Activated CD8-positive, alpha-beta memory T cell treated with anti-CD3 and anti-CD28 coated beads for 36 hours (primary cell): Measurements from ENCODE around the gene STAT5B. TPM values are rescaled to one million over a fixed set of nuclear protein-coding genes. Genes with fewer than 3 reads are reported as not detected.
"Not testable (repeated sequence)": the region's sequence is repeated elsewhere in the genome, so short reads cannot be mapped to it uniquely, and the experiment has no call there.

ENCODE experiments used
- CTCF ChIA-PET: fragments of 350-600 bp; sonication (Branson Sonifier 250); formaldehyde crosslinking; loops from one replicate; lab custom pipeline; 2021; ENCODE audit warnings: antibody characterized with exemption; lab: Charles Lee
- POLR2A ChIA-PET: fragments of 350-600 bp; sonication (Branson Sonifier 250); formaldehyde crosslinking; loops from one replicate; lab custom pipeline; 2021; ENCODE audit warnings: antibody characterized with exemption; lab: Charles Lee
- total RNA-seq, 2 experiments: library from RNA; stranded (reverse); gene quantifications; one replicate each; pipeline ENCODE4 v1.2.3, GENCODE V29; 2021

The STAT5B gene
- total RNA-seq, 2 experiments from 2014 or later, result 102 to 111 TPM

DNA sequence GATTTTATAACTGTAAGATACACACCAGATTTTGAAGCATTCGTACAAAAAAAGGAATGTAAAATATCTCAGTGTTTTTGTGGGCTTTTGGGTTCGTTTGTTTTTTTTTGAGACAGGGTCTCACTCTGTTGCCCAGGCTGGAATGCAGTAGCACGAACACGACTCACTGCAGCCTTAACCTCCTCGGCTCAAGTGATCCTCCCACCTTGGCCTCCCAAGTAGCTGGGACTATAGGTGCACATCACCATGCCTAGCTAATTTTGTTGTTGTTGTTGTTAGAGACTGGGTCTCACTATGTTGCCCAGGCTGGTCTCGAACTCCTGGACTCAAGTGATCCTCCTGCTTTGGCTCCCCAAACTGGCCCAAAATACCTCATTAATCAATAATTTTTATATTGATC lies 15.9 kb downstream of the STAT5B start:
- ChIA-PET POLR2A (no interaction called here), CTCF (interaction anchor here (0.5 to 0.6 kb wide), 2 partner anchors 28 to 43 kb away, joined by 3 to 4 read pairs; no protein-coding TSS in a partner anchor)

DNA sequence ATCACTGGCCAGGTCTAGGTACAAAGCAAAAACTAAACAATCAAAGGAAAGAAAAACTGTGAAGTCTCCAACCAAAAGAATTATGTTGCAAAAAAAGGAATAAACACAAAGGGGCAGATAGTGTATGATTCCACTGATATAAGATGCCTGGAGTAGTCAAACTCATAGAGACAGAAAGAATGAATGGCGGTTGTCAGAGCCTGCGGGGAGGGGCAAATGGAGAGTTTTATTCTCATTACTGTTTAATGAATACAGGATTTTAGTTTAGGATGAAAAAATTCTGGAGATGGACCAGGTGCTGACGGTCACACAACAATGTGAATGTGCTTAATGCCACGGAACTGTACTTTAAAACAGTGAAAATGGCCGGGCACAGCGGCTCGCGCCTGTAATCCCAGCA lies 20.7 kb downstream of the STAT5B start:
- ChIA-PET CTCF (interaction anchor here (0.5 kb wide), 1 partner anchor 32 kb away, joined by 3 read pairs; no protein-coding TSS in a partner anchor), POLR2A (no interaction called here)

DNA sequence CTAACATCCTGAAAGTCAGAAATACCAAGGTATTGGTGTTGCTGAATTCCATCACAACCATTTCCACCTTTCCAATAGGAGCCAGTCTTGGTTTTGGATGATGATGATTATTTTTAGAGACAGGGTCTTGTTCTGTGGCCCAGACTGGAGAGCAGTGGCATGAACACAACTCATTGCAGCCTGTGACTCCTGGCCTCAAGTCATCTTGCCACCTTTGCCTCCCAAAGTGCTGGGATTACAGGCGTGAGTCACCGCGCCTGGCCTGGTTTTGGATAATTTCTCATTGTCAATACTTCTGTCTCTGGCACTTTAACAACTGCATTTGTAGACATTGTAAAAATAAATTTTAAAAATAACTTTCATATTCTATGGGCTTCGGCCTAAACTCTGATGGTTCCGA lies 22.6 kb downstream of the STAT5B start:
- ChIA-PET POLR2A (interaction anchor here (0.7 to 4.2 kb wide), 2 partner anchors 16 to 21 kb away, joined by 4 to 57 read pairs; no protein-coding TSS in a partner anchor), CTCF (interaction anchor here (1.0 kb wide), 1 partner anchor 18 kb away, joined by 5 read pairs; no protein-coding TSS in a partner anchor)

DNA sequence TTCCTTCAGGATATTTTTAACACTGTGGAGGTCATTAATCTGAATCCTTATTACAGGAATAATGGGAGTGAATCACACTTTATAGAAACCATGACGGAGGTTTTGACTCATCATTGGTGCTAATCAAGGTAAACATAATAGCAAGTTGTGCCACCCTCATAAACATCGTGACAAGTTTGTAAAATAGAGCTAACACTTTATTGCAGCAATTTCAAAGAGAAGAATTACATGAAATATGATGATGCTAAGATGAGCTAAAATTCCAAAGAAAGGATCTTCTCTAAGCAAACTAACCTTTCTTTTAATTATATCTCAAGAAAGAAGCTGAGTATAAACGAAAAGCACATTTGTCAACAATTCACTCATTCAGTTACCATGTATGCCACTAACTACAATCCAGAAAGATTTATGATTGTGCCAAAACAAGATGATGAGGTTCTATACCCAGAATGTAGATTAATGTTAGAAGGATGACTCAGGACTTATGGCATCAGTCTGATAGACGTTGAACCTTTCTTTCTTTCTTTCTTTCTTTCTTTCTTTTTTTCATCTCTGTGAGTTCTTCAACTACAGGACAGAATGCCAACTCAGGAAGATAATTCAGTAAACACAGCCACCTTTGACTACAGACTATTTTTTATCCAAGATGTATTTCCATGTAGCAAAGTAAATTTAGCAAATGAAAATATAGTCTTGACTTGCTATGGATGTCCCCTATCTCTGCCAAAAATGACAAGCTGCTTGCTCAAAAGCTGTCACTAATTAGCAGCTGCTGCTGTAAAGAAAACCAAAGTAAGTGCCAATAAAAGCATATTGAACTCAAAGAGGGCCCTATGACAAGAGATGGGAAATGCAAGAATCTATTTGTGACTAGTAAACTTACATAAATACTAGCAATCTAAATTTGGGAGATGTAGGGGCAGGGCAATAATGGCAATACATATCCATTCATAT lies 23.3 kb downstream of the STAT5B start:
- CTCF ChIA-PET, result interaction anchor here (1.0 to 3.2 kb wide), 4 partner anchors 17 to 31 kb away, joined by 4 to 16 read pairs (median 6); no protein-coding TSS in a partner anchor
- POLR2A ChIA-PET, result interaction anchor here (0.7 to 4.2 kb wide), 3 partner anchors 17 to 36 kb away, joined by 4 to 57 read pairs (median 8); partner anchors contain the start of gene STAT5A

DNA sequence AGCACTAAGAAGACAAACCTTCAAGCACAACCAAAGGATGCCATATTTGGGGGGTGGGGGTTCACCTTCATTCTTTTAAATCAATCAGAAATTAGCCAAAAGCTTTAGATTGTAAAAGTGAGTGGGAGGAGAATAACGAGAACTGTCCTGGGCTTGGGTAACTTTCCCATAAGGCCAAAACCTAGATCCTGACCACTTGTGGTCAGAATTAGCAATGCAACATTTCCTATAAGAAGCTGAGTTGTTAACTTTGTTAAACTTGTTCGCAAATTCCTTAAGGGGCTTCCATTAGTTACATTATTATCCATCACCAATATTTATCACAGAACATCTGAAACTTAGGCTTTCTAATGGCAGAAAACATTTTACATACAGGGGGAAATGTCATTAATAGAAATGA lies 25.1 kb downstream of the STAT5B start:
- ChIA-PET POLR2A (interaction anchor here (0.8 to 4.2 kb wide), 2 partner anchors 18 to 35 kb away, joined by 3 to 57 read pairs; no protein-coding TSS in a partner anchor), CTCF (interaction anchor here (1.3 to 3.2 kb wide), 3 partner anchors 19 to 29 kb away, joined by 4 to 16 read pairs (median 14); no protein-coding TSS in a partner anchor)

DNA sequence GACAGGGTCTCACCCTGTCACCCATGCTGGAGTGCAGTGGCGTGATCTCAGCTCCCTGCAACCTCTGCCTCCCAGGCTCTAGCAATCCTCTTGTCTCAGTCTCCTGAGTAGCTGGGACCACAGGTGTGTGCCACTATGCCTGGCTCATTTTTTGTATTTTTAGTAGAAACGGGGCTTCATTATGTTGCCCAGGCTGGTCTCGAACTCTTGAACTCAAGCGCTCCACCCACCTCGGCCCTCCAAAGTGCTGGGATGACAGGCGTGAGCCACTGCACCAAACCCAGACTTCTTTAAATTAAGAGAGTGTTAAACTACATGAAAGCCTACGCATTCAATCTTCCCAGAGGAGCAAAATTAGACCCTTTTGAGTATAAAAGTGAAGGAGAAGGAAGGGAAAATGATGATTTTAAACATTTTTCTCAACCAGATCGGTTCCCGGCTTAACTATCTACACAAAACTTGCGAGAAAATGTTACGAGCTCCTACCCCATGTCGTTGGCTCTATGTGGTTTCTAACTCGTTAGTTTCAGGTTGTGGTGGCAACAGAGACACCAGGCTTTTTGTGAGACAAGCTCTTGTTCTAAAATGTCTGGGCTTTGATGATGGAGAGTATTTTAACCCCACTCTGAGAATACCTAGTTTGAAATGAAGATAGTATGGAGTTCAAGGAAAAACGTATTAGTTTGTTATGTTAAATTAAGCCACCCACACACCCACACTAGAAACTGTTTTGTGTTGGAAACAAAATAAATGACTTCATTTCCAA lies 26.3 kb downstream of the STAT5B start:
- CTCF ChIA-PET, result interaction anchor here (0.6 to 3.2 kb wide), 6 partner anchors 20 to 105 kb away, joined by 3 to 16 read pairs (median 4); partner anchors contain the start of gene STAT5A
- POLR2A ChIA-PET, result interaction anchor here (0.6 to 4.2 kb wide), 8 partner anchors 15 to 139 kb away, joined by 3 to 57 read pairs (median 4); partner anchors contain the start of genes GHDC, STAT3 and STAT5A

DNA sequence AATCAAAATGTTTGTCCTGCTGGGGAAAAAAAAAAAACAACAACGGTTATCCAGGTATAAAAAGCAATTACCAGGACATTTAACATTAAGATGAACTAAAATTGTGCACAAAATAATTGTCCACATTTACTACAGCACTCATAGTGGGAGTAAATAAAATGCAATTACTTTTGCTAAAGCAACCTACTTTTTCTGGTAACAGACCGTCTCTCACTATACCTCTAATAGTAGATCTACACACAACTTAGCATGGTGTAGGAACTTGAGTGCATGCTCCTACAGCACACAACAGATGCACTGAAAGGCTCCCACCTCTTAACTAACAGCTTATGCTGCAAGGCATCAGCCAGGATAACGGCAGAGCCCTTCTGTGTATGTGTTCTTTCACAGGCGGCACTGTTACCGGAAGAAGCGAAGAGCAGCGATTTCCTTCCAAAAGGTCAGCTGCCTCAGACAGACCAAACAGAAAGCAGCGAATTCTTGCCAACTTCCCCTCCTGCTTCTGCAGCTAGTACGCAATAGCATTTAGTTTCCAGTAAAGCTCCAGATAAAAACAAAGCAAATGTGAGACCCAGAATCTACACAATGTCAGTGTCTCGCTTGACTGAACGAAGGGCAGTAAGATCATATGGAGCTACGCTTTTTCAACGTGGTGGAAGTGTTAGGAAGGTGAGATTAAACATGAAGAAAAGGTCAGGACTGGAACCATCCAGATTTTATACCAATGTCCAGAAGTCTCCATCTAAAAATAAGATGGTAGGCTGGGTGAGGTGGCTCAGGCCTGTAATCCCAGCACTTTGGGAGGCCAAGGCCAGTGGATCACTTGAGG lies 27.6 kb downstream of the STAT5B start:
- CTCF ChIA-PET, result interaction anchor here (0.6 to 3.3 kb wide), 11 partner anchors 13 to 232 kb away, joined by 3 to 17 read pairs (median 3); partner anchors contain the start of genes HCRT, RAB5C, STAT5A and STAT5B
- POLR2A ChIA-PET, result interaction anchor here (0.6 to 3.1 kb wide), 11 partner anchors 17 to 1908 kb away, joined by 3 to 32 read pairs (median 7); partner anchors contain the start of genes STAT3, STAT5A and STAT5B

DNA sequence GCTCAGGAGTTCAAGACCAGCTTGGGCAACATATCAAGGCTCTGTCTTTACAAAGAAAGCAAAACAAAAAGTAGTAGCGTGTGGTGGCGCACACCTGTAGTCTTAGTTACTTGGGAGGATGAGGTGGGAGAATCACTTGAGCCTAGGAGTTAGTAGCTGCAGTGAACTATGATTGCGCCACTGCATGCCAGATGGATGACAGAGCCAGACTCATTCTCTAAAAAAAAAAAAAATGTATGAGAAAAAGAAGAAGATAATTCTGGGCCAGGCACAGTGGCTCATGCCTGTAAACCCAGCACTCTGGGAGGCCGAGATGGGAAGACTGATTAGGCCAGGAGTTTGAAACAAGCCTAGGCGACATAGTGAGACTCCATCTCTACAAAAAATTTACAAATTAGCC lies 28.5 kb downstream of the STAT5B start:
- CTCF ChIA-PET, result interaction anchor here (0.8 to 3.3 kb wide), 8 partner anchors 20 to 158 kb away, joined by 3 to 17 read pairs (median 6); partner anchors contain the start of genes HCRT, RAB5C and STAT5B
- POLR2A ChIA-PET, result interaction anchor here (1.4 to 3.1 kb wide), 5 partner anchors 20 to 40 kb away, joined by 7 to 32 read pairs (median 10); partner anchors contain the start of genes STAT5A and STAT5B

DNA sequence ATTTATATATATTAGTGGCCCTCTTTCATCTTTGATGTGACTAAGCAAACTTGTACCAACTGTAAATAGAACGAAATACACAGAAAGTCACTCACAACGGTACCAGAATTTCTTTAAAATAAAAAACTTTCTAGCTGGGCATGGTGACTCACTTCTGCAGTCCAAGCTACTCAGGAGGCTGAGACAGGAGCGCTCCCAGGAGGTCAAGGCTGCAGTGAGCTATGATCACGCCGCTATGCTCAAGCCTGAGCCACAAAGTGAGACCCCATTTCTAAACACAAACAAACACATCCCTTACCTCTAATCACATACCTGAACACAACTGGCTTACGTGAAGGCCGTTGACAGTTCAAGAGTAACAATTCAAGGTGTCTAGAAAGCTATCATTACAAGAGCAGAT lies 29.7 kb downstream of the STAT5B start:
- POLR2A ChIA-PET, result interaction anchor here (0.6 to 3.1 kb wide), 4 partner anchors 21 to 48 kb away, joined by 3 to 32 read pairs (median 16); partner anchors contain the start of genes STAT5A and STAT5B
- CTCF ChIA-PET, result interaction anchor here (1.0 to 3.3 kb wide), 4 partner anchors 22 to 66 kb away, joined by 3 to 17 read pairs (median 6); no protein-coding TSS in a partner anchor

DNA sequence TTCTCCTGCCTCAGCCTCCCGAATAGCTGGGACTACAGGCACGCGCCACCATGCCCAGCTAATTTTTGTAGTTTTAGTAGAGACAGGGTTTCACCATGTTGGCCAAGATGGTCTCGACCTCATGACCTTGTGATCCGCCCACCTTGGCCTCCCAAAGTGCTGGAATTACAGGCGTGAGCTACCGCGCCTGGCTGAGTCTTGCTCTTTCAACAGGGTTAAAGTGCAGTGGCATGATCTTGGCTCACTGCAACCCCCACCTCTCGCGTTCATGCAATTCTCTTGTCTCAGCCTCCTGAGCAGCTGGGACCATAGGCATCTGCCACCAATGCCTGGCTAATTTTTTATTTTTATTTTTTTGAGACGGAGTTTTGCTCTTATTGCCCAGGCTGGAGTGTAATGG lies 31.0 kb downstream of the STAT5B start:
- ChIA-PET POLR2A (interaction anchor here (0.6 kb wide), 1 partner anchor 13 kb away, joined by 3 read pairs; no protein-coding TSS in a partner anchor), CTCF (interaction anchor here (0.7 kb wide), 1 partner anchor 125 kb away, joined by 3 read pairs; no protein-coding TSS in a partner anchor)

DNA sequence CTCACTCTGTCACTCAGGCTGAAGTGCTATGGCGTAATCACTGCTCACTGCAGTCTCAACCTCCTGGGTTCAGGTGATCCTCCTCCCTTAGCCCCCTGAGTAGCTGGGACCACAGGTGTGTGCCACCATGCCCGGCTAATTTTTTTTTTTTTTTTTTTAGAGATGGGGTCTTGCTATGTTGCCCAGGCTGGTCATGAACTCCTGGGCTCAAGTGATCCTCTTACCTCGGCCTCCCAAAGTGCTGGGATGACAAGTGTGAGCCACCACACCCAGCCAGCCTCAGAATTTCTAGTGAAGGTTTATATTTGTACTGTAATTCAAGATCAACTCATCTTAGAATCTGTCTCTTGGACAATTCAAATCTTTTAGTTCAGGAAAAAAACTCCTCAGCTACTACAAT lies 32.1 kb downstream of the STAT5B start:
- CTCF ChIA-PET, result not testable (repeated sequence)
- POLR2A ChIA-PET, result interaction anchor here (0.7 kb wide), 1 partner anchor 128 kb away, joined by 5 read pairs; no protein-coding TSS in a partner anchor

DNA sequence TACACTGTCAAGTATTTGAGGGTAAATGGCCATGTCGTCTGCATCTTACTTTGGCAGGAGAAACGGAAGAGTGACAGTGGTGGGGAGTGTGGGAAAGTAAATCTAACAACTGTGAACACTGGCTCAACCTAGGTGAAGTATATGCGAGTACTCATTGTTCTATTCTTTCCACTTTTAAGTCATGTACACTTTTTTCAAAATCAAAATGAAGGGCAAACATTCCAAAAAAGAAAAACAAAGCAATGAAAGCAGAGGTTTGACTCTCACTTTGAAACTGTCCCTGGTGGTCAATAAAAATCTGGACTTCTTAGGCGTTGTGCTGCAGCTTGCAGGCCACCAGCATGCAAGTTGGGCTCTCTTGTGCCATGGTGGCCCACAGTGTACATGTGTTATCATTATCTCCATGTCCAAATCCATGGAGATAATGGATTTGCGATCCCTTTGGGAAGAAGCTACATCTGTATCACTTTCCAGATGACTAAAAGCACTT lies 32.7 kb downstream of the STAT5B start:
- ChIA-PET POLR2A (interaction anchor here (0.7 kb wide), 1 partner anchor 128 kb away, joined by 5 read pairs; no protein-coding TSS in a partner anchor), CTCF (no interaction called here)

DNA sequence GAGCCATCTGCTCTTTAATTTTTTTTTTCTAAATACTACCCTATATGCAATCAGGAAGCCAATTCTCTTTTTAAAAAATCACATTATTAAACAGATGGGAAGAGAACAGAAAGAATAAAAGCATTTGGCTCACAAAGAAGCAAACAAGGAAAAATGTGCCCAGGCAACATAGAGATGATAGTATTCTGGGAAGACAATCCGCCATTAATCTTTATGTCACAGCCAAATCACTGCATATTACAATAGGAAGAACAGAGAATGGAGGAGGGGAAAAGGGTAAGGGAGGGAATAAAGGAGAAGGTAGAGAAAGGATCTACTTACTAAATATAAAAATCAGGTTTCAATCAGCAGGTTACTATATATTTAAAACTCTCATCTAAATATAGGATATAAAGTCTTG lies 34.3 kb downstream of the STAT5B start:
- POLR2A ChIA-PET, result no interaction called here

DNA sequence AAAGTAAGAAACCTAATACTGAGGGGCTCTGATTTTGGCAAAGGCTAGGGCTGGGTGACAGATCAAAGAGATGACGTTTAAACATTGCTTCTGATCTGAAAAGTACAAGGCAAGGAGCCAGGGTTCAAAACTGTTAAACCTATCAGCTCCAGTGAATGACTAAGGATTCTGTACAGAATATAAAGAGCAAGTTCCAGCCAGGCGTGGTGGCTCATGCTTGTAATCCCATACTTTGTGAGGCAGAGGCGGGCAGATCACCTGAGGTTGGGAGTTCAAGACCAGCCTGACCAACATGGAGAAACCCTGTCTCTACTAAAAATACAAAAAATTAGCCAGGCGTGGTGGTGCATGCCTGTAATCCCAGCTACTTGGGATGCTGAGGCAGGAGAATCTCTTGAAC lies 35.3 kb downstream of the STAT5B start:
- POLR2A ChIA-PET, result not testable (repeated sequence)

More for the DNA sequence above, 34.3 kb downstream of the STAT5B start:
- CTCF ChIA-PET, result no interaction called here

DNA sequence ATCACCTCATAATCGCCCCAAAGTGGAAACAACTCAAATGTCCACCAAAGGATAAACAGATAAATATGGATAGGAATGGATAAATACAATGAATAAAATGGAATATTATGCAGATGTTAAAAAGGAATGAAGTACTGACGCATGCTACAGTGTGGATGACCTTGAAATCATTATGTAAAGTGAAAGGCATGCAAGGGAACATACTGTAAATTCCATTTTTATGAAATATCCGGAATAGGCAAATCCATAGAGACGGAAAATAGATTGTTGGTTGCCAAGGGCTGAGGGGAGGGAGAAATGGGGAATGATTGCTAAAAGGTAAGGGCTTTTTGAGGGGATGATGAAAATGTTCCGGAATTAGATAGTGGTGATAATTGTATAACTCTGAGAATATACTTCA lies 36.0 kb downstream of the STAT5B start:
- ChIA-PET POLR2A (no interaction called here), CTCF (no interaction called here)

More for the DNA sequence above, 35.3 kb downstream of the STAT5B start:
- CTCF ChIA-PET, result not testable (repeated sequence)

DNA sequence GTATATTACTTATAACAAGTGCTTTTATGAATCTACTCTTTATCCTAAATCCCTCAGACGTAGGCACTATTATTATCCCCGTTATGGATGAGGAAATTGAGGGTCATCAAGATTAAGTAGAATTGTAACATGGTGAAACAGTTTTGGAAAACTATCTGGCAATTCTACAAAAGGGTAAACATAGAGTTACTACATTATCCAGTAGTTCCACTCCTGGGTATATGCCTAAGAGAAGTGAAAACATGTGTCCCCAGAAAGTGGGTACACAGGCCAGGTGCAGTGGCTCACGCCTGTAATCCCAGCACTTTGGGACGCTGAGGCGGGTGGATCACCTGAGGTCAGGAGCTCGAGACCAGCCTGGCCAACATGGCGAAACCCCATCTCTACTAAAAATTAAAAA lies 36.6 kb downstream of the STAT5B start:
- CTCF ChIA-PET, POLR2A ChIA-PET: not testable (repeated sequence)

DNA sequence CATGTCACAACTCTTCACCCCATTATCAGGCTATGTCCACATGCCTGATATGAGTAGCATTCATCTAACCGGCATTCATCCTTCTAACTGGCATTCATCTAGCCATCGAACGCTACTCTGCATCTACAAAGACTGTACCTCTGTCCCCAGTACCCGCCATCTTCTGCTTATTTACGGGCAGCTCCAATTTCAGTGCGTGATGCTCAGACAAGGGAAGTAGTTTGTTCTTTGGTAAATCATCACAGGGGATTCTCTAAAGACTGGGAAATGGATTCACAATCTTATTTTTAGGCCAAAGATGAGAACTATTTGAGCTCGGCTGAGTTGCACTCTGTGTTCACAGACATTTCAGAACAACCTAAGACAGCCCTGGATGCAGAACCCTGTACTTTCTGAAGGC lies 39.4 kb downstream of the STAT5B start:
- CTCF ChIA-PET, result interaction anchor here (2.7 kb wide), 1 partner anchor 14 kb away, joined by 9 read pairs; no protein-coding TSS in a partner anchor
- POLR2A ChIA-PET, result interaction anchor here (0.8 kb wide), 1 partner anchor 34 kb away, joined by 3 read pairs; no protein-coding TSS in a partner anchor
